ENCODE data around the gene PGAM5.
"Not testable (repeated sequence)": the region's sequence is repeated elsewhere in the genome, so short reads cannot be mapped to it uniquely, and the experiment has no call there.

Gene PGAM5

GRCh38 chr12:132689227-132689626 lies 21.4 kb upstream of the PGAM5 start:
- DNase-seq = peak; percentile 32

DNA sequence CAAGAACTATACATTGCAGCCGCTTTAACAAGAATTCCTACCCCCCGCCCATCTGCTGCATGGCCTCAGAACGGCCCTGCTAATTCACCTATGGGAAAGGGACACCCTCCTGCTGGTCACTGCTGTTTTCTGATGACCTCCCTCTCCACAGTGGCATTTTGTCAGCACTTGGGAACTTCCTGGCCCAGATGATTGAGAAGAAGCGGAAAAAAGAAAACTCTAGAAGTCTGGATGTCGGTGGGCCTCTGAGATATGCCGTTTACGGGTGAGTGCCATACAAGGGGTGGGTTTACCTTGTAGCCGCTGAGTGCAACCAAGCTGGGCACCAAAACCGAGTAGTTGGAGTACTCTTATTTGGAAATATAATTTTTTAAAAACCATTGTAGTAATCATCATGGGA lies 20.5 kb upstream of the PGAM5 start:
- DNase-seq = no peak

- DNase-seq = not testable (repeated sequence)
Measured at GRCh38 chr12:132692030-132692429, 18.6 kb upstream of the PGAM5 start.

DNA sequence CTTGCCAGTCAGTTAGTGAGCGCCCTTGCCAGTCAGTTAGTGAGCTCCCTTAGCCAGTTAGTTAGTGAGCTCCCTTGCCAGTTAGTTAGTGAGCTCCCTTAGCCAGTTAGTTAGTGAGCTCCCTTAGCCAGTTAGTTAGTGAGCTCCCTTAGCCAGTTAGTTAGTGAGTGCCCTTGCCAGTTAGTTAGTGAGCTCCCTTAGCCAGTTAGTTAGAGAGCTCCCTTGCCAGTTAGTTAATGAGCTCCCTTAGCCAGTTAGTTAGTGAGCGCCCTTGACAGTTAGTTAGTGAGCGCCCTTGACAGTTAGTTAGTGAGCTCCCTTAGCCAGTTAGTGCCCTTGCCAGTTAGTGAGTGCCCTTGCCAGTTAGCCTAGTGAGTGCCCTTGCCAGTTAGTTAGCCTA lies 15.8 kb upstream of the PGAM5 start:
- DNase-seq = not testable (repeated sequence)

DNA sequence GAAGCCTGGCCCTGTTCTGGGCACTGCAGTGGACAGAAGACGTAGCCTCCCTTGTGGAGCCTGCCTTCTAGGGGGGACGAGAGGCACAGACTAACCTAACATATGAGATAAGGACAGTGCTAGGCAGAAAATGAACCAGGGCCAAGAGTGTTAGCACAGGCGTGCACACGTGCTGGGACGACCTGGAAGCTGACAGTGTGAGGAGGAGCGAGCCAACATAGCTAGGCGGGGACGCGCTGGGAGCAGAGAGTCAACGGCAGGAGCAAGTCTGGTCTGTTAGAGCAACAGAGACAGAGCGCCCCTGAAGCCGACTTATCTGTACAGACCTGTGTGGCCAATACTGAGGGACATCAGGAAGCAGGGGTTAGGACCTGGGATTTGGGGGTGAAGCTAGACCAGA lies 15.2 kb upstream of the PGAM5 start:
- DNase-seq = no peak

- no peak for DNase-seq
Measured at GRCh38 chr12:132698341-132698740, 12.3 kb upstream of the PGAM5 start.

GRCh38 chr12:132700212-132700822 lies 10.3 kb upstream of the PGAM5 start:
- peak; percentile 60 for DNase-seq

DNA sequence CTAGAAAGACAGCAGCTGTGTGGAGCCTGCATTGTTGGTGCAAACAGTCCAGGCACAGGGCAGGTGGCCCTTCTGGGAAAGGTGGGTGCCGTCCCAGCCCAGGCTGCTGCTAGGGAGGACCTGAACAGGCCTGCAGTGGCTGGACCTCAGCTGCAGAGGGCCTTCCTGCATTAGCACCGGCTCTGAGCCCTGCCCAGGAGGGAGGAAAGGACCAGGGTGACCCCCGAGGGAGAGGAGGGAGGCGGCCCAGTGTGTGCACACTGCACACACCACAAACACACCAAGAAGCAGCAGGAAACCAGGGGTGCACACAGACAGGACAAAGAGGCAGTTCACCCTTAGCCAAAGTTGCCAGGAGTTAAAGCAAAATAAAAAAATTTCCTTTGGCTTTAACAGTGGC lies 8.0 kb upstream of the PGAM5 start:
- DNase-seq = no peak

GRCh38 chr12:132703641-132704040 lies 7.0 kb upstream of the PGAM5 start:
- DNase-seq = no peak

- DNase-seq = no peak
Measured at GRCh38 chr12:132707241-132707640, 3.4 kb upstream of the PGAM5 start.

DNA sequence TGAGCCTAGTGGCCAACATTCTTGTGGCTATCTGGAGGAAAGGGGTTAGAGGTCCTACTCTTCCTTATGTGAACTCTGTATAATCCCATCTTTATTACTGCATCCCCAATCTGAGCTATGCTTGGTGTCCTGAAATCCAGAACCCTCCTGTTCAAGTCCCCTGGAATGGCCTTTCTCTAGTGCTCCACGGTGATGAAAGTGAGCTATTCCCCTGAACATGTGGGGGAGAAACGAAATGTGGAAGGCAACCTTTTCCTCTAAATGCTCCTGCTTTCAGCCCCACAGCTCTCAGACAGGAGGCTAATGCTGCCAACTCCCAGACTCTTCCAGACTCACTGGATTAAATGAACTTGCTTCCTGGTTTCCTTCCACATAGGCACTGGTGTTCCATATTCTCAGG lies 2.5 kb upstream of the PGAM5 start:
- no peak for DNase-seq

GRCh38 chr12:132710043-132710404 lies 618 bp upstream of the PGAM5 start:
- DNase-seq = peak; percentile 70

DNA sequence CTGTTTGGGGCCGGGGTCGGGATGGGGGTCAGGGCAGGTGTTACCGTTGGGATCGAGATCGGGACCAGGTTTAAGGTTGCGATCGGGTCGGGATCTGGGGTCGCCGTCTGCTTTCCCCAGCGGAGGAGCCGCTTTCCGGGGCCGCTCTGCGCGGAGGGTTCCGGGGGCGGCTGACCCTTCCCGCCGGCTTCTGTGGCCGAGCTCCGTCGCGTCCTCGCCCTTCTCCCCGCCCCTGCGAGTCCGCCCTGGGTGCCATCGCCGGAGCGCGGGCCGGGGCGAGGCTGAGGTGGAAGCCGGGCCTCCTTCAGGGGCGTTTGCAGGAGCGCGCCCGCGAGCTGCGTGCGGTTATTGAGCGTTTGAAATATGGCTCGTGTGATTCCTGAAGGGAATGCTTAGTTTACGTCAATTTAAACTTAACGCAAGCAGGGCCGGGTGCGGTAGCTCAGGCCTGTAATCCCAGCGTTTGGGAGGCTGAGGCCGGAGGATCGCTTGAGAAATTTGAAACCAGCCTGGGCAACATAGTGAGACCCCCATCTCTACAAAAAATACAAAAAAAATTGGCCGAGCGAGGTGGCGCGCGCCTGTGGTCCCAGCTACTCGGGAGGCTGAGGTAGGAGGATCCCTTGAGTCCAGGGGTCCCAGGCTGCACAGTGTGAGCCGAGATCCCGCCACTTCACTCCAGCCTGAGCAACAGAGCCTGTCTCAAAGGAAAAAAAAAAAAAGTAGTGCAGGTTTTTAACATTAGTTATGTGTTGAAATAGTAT lies 620 bp downstream of the PGAM5 start:
- DNase-seq = peak; percentile 64

DNA sequence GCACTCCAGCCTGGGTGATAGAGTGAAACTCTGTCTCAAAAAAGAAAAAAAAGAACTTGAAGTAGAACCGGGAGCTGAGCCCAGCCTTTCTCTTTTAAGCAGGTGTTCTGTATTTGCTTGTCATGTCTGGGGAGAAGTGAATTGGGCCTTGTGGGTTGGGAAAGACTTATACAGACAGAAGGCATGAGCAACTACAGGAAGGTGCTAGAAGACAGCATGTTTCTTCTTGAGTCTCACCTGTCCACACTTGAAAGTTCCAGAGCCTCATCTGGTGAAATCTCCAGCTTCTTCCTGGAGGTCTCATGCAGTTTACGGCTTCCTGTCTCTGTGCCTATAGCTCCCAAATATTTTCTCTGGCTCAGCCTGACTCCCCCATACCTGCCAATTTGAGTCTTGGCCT lies 2.5 kb downstream of the PGAM5 start:
- DNase-seq = no peak

- no peak for DNase-seq
Measured at GRCh38 chr12:132715874-132716273, 5.2 kb downstream of the PGAM5 start.

DNA sequence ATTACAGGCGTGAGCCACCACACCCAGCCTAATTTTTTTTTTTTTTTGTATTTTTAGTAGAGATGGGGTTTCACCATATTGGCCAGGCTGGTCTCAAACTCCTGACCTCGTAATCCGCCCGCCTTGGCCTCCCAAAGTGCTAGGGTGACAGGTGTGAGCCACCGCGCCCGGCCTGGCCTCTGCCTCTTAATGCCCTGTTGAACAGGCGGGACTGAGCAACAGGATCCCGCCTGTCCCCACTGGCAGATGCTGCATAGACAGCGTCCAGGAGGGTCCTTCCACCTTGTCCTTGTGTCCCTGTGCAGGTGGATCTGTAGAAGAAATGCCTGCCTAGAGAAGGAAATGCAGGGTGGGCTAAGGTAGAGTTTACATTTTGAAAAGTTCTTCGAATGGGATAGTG lies 5.7 kb downstream of the PGAM5 start:
- DNase-seq = no peak

DNA sequence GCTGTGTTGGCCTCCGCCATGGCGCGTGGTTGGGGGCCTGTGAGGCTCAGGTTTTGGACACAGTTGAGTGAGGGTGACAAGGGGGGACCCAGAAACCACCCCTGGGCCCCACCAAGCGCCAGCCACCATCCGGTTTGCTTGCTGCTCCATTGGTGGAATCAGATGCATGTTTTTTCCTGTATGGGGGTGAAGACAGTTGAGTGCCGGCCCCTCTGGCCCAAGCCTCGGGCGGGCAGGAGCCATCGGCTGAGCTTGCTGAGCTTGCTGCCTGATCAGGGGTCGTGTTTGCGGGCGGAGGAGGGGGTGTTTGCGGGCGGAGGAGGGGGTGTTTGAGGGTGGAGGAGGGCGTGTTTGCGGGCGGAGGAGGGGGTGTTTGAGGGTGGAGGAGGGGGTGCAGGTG lies 6.4 kb downstream of the PGAM5 start:
- no peak for DNase-seq

GRCh38 chr12:132717531-132718387 lies 7.1 kb downstream of the PGAM5 start:
- peak; percentile 35 for DNase-seq

GRCh38 chr12:132718644-132719043 lies 8.0 kb downstream of the PGAM5 start:
- DNase-seq = no peak

DNA sequence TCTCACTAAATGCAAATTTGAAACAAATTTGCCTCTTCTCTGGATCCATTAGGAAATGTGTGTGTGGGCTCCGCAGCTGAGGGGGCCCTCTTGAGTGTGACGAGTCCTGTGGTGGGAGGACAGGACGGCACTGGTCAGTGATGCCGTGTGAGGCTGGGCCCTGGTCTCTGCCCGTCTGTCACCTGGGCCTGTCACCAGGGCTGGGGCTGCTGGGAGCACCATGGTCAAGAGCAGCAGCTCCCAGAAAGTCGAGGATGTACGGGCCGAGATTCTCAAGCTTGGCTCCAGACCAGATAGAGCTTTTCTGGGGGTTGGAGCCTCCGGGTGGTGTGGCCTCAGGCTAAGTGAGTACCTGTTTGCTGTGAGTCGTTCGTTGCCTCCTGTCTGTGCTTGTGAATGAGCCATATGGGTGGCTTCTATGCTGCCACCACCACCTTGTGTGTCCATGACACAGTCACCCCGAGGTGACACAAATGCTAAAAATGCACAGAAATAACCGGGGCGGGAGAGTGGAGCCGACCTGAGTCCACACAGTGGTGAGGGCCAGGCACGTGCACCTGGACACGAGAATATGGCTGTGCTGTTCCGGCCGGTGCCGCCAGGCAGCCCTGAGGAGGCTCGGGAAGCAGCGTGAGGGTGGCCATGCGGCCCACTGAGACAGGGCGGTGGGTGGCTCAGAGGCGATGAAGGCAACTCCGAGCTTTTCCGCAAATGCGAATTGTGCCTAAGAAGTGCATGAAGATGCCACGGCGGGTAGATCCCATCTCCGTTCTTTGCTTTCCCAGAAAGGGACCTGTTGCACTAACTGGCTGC lies 8.7 kb downstream of the PGAM5 start:
- DNase-seq = no peak

DNA sequence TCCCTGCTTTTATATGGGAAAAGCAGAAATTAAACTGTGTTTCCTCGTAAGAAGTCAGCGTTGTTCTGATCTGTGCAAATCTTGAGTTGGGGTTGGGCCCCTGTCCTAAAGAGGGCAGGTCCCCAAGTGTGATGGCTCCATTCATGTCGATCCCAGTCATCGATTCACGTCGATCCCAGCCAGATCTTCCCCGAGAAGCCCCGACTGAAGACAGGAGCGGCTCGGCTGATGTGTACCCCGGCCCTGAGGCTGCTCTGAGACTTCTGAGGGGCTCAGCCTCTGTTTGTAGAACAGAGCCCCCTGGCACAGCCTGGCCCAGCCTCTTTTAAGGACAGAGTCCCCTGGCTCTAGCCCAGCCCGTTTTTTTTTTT lies 9.3 kb downstream of the PGAM5 start:
- DNase-seq = no peak

DNA sequence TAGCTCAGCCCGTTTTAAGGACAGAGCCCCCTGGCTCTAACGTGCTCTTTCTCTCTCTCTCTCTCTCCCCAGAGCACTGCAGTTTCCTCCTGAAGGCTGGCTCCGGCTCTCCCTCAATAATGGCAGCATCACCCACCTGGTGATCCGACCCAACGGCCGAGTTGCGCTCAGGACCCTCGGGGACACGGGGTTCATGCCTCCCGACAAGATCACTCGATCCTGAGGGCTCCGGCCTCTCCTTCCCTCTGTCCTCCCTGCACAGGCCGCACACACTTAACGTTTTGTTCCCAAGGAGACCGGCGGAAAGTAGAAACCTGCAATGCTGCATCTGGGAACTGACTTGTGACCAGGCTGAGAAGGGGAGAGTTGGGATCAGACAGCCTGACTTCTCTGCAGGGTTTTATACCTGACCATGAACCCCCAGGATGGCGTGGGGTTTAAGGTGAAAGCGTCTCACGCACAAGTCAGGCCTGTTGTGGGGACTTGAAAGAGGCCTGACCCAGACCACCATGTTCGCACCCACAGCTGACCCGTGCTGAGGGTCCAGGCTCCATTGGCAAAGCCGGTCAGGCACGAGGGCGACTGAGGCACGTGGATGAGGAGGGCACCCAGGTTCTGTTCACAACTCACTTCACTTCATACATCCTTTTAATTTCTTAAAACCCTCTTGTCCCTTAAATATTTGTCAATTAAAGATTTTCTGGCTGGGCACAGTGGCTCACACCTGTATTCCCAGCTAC lies 10.1 kb downstream of the PGAM5 start:
- no peak for DNase-seq
